ENCODE data around the gene SLC25A48.
"Not testable (repeated sequence)": the region's sequence is repeated elsewhere in the genome, so short reads cannot be mapped to it uniquely, and the experiment has no call there.

SLC25A48 gene

GRCh38 chr5:135830384-135830700, 4.1 kb upstream of the SLC25A48 start:
- no peak for DNase-seq

DNA sequence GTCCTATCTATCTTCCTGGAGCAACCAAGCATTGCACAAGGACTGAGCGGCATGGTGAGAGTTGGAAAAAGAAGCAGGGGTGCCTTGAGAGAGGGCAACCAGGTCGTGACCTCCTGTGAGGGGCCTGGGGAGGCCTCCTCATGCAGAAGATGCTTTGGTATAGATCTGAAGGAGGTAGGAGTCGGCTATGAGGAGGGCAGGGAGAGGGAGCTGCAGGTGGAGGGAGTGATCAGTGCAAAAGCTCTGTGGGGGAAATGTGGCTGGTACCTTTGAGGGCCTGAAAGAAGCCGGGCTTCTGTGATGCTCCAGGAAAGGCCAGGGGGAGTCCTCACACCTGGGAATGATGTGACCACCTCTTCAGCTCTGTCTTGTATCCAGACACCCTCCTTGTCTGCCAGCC, 3.6 kb upstream of the SLC25A48 start:
- DNase-seq: no peak

DNA sequence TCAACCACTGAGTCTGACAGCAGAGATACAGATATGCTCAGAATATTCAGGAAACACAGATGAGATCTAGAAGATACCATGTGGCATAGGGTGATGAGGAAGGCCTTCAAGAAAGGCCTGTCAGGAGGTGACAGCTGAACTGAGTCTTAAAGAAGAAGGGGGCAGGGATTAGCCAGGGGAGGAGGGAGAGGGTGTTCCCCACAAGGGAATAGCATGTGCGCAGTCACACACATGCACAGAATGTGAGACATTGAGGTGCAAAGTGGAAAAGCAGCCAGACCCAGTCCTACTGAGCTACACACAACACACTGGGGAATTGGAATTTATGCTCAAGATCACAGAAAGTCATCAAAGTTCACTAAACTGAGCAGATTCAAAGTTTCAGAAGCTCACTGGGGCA, 3.0 kb upstream of the SLC25A48 start:
- DNase-seq: no peak

- DNase-seq: no peak
Observed at GRCh38 chr5:135831851-135832555, 2.5 kb upstream of the SLC25A48 start.

DNA sequence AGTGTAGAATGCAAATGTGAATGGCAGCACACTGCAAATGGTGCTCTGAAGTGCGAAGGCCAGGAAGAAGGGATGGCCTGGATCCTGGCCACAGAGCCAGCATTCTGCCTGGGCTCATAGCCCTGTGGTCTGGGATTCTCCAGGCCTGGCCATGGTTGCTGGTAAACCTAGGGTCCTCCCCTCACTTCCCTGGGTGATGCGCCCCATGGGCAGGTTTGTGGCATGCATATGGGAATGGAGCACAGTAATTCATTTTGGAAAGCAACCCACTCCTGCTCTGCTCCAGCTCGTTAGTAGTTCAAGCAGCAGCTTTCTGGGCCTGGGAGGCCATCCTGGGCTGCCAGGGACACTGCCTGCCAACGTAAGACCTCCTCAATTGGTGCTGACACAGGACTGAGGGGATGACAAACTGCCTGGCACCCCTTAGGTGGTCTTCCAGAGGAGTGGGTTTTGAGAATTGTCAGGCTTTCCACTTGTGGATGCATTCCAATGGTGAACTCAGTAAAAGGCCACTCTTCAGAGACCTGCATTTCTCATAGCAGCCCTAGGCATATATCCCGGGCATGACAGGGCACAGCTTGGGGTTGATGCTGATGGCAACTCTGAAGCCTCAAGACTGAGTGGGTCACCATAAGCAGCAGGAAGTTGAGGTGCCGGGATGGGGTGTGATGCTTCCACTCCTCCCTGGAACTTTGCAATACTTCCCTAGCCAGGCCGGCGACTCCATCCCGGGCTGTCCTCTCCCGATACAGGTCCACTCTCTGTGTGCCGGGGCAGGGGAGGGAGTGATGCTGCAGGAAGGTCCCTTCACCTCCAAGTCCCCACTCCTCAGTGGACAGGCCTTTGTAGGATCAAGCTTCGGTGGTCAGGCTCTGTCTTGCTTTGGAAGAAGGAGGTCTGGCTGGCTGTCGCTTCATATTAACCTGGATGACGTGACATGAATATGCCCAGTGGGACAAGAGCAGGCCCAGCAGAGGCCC, 1.2 kb upstream of the SLC25A48 start:
- no peak for DNase-seq

GRCh38 chr5:135833961-135834638, 363 bp upstream of the SLC25A48 start:
- DNase-seq: no peak

GRCh38 chr5:135835766-135836165, 1.3 kb downstream of the SLC25A48 start:
- DNase-seq: no peak

DNA sequence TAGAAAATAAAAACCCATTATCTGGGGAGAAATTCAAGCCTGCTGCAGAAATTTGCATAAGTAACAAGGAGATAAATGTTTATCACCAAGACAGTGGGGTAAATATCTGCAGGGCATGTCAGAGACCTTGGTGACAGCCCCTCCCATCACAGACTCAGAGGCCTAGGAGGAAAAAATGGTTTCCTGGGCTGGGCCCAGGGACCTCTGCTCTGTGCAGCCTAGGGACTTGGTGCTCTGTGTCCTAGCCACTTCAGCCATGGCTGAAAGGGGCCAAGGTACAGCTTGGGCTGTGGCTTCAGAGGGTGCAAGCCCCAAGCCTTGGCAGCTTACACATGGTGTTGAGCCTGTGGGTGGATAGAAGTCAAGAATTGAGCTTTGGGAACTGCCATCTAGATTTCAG, 3.9 kb downstream of the SLC25A48 start:
- DNase-seq: not testable (repeated sequence)

- no peak for DNase-seq
Observed at GRCh38 chr5:135839566-135839965, 5.1 kb downstream of the SLC25A48 start.

- no peak for DNase-seq
Observed at GRCh38 chr5:135840959-135841358, 6.5 kb downstream of the SLC25A48 start.

DNA sequence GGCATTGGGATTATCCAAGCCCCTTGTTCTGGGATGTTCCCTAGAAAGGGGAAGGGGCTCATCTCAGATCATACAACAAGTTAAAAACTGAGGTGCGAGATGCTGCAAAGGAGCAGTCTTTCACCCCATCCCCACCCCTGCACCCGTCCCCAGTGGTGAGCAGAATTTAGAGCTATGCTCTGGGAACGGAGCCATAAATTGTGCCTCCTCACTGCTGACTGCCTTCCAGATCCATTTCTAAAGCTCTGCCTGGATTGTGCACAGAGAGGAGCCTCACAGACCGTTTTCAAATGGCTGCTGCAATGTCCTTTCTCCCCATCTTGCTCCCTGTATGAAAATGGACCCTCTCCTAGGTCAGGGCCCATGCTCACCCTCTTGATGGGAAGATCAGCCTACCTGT, 8.3 kb downstream of the SLC25A48 start:
- no peak for DNase-seq

- DNase-seq: no peak
Observed at GRCh38 chr5:135843571-135844337, 9.3 kb downstream of the SLC25A48 start.

GRCh38 chr5:135846311-135846710, 11.8 kb downstream of the SLC25A48 start:
- no peak for DNase-seq

DNA sequence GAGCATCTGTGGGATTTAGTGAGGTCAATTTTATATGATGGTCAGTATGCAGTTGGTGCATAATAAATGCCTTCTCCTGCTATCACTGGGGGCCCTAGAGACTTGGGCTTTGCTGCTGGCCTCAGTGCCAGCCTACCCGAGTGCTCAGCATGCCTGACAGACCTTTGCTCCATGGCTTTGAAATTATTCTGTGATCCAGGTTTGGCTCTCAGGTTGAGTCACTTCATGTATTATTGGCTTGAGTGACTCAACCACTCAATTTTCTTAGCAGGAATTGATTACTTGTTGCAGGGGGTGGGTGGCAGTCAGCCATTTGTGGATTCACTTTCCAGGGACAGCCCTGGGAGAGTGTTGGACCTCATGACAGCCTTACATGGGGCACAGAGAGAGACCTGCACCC, 13.5 kb downstream of the SLC25A48 start:
- DNase-seq: no peak

DNA sequence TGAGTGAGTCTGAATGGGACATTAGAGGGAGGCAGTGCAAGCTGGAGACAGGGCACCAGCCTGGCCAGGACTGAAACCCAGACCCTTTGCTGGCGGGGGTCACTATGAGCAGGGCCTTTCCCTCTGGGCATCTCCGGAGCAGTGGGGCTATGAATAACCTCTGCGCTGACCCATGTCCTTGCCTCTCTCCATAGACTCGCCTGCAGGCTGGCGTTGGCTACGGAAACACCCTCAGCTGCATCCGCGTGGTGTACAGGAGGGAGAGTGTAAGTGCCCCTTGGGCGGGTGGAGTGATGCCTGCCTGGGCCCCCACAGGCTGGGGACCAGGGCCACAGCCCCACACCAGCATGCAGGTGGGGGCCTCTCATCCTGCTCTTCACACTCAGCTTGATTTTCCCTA, 15.8 kb downstream of the SLC25A48 start:
- DNase-seq: no peak

DNA sequence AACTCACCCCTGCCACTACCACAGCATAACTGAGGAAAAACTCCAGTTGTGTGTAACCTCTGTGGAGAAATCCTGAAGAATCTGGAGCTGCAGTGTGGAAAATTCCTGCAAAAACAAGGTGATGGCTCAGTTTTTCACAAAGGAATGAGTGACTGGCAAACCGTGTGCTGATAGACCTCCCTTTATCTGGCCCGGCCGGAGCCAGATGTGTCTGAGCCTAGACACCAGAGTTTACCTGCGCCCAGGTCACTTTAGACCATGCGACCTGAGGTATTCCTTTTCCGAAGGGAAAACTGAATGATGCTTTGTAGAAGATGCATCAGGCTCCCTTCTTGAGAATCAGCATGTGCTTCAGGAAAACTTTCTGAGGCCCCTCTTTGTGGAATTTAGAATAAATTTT, 16.2 kb downstream of the SLC25A48 start:
- no peak for DNase-seq

DNA sequence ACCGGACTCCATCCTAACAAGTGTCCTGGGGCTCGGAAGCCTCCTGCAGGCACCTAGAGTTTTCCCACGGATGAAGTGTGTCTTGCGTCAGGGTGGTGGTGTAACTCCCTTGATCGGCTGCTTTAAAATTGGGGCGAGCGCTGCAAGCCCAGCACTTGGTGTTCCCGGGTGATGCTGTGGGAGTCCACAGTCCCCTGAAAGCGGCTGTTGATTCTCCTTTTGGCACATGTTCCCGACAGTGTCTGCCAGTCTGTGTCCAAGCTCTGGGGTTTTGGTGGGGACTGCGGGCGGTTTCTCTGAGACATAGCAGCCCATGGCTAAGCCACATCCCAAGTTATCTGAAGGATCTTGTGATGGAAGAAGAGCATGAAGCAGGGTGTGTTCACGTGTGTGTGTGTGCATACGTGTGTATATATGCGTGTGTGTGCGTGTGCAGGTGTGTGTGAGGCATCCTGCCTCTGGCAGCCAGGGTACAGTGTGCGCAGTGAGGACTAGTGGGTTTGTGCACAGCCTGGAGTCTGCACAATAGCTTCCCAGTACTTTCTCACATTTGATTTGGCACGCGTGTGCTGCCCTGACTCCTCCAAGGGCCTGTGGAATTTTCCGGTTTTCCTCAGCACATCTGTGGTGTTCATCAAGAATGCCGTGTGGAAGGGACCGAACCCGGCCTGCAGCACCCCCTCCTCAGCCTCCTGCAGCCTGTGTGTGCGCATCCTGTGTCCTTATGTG, 16.9 kb downstream of the SLC25A48 start:
- no peak for DNase-seq

- DNase-seq: no peak
Observed at GRCh38 chr5:135851915-135852845, 17.7 kb downstream of the SLC25A48 start.

DNA sequence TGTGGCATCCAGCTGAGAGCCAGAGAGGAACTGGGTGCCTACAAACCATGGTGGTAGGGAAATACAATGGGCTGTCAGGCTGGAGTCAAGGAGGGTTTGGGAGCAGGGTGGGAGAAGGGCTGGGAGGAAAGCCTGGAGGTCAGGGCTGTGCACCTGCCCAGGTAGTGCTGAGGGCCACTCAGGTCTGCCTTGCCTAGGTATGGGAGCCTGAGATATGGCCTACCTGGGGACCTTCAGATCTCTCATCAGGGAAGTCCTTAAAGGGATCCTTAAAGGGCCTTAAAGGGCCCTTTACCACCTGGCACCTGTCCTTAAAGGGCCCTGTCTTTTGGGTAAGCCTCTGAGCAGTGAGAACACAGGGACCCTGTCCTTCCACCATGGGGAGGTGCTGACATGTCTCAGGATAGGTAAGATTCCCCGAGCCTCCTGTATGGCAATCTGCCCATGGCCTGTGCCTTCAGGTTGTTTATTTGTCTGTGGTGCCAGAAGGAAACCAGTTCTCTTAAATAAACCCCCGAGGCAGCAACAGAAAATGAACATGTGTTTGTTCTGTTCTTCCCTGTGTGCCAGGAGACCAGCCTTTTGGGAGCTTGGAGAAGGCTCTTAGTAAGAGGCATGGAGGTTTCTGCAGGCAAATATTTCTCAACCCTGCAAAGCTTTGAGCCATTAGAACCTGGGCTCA, 23.3 kb downstream of the SLC25A48 start:
- DNase-seq: no peak

DNA sequence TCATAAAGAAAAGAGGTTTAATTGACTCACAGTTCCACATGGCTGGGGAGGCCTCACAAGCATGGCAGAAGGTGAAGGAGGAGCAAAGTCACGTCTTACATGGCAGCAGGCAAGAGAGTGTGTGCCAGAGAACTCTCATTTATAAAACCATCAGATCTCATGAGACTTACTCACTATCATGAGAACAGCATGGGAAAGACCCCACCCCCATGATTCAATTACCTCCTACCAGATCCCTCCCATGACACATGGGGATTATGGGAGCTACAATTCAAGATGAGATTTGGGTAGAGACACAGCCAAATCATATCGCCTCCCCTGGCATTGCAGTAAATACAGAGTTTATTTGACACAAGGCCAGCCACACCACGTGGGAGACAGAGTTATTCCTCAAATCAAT, 24.7 kb downstream of the SLC25A48 start:
- DNase-seq: not testable (repeated sequence)

Data from cortex of kidney (tissue), 1 donor.